ENCODE data around the gene BSDC1.

GRCh38 chr1:32388641-32389040, 5.6 kb downstream of the BSDC1 start:
- TF ChIP-seq POLR2A (IDR thresholded peaks at IDR 0.05), result no peak
- TF ChIP-seq, protein P1, sequence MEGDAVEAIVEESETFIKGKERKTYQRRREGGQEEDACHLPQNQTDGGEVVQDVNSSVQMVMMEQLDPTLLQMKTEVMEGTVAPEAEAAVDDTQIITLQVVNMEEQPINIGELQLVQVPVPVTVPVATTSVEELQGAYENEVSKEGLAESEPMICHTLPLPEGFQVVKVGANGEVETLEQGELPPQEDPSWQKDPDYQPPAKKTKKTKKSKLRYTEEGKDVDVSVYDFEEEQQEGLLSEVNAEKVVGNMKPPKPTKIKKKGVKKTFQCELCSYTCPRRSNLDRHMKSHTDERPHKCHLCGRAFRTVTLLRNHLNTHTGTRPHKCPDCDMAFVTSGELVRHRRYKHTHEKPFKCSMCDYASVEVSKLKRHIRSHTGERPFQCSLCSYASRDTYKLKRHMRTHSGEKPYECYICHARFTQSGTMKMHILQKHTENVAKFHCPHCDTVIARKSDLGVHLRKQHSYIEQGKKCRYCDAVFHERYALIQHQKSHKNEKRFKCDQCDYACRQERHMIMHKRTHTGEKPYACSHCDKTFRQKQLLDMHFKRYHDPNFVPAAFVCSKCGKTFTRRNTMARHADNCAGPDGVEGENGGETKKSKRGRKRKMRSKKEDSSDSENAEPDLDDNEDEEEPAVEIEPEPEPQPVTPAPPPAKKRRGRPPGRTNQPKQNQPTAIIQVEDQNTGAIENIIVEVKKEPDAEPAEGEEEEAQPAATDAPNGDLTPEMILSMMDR (IDR thresholded peaks at IDR 0.05), result no peak
- TF ChIP-seq POLR2AphosphoS5 (IDR thresholded peaks at IDR 0.05), result no peak
- TF ChIP-seq EP300 (IDR thresholded peaks at IDR 0.05), result no peak

Measured in upper lobe of left lung (tissue), 4 donors.